Gastrocnemius medialis (tissue), 4 donors: ENCODE data around the gene MYL7. TPM values are rescaled to one million over a fixed set of nuclear protein-coding genes. Genes with fewer than 3 reads are reported as not detected.

Source experiments
- ATAC-seq, 2 donors: fragments of 150-250 bp; one replicate each; pipeline ENCODE4 v1.9.1; 2016
- DNase-seq, 2 donors: peaks; one replicate each; pipeline ENCODE4 v3.0.0-alpha.2; 2019
- H3K27ac ChIP-seq, 4 donors: fragments of 200-600 bp; sonication (generic); 1 replicate in 1 of 4; 2 replicates in 3 of 4; pipeline ENCODE4 v1.5.1; 2016 to 2018; ENCODE audit warnings: mild to moderate bottlenecking in 2 of 4, moderate library complexity in 1 of 4
- H3K27me3 ChIP-seq, 3 donors: fragments of 200-600 bp; sonication (generic) in 2 of 3; 1 replicate in 1 of 3; 2 replicates in 2 of 3; pipeline versions ENCODE4 v1.5.1 to v1.6.0; 2016 to 2019; ENCODE audit warnings: mild to moderate bottlenecking in 1 of 3, moderate library complexity in 1 of 3
- H3K36me3 ChIP-seq, 2 donors: fragments of 200-600 bp; sonication (generic) in 1 of 2; one replicate each; pipeline ENCODE4 v1.5.1; 2017 to 2018
- H3K4me1 ChIP-seq, 2 donors: fragments of 200-600 bp; sonication (generic) in 1 of 2; one replicate each; pipeline ENCODE4 v1.5.1; 2016 to 2017; ENCODE audit warnings: mild to moderate bottlenecking in 2 of 2
- H3K4me3 ChIP-seq, 4 donors: fragments of 200-600 bp; sonication (generic) in 3 of 4; 1 replicate in 1 of 4; 2 replicates in 3 of 4; pipeline ENCODE4 v1.5.1; 2016 to 2019; ENCODE audit warnings: mild to moderate bottlenecking in 2 of 4
- H3K9me3 ChIP-seq, 3 donors: fragments of 200-600 bp; sonication (generic) in 2 of 3; 1 replicate in 1 of 3; 2 replicates in 2 of 3; pipeline ENCODE4 v1.5.1; 2016 to 2019
- POLR2A ChIP-seq, 2 donors: fragments of 450-650 bp; IDR thresholded peaks; one replicate each; pipeline ENCODE4 v1.6.1; 2017; ENCODE audit warnings: antibody characterized with exemption in 2 of 2, mild to moderate bottlenecking in 2 of 2, moderate library complexity in 2 of 2
- in situ Hi-C, 4 donors: fragments of 200-750 bp; cut with MboI; loops; one replicate each; pipeline versions ENCODE4 v1.15.0 to v1.8.0; 2017; ENCODE audit warnings: low sequenced_read_pairs in 4 of 4
- intact Hi-C: fragments of 100-400 bp; cut with DNase I; formaldehyde crosslinking; loops from one replicate; pipeline ENCODE4 v1.15.1; 2023; ENCODE audit warnings: low total_unique reads
- total RNA-seq, 4 donors: library from RNA; depleted of rRNA; stranded (reverse); fragments of >200 nt; gene quantifications; one replicate each; pipeline versions ENCODE4 v1.1.0 to v1.2.3, GENCODE V29; 2016
- TF ChIP-seq, protein P1 (sequence below), 5 experiments: fragments of 450-650 bp in 3 of 5; fragments of 200-600 bp in 2 of 5; sonication (generic) in 2 of 5; IDR thresholded peaks in 4 of 5; conservative IDR thresholded peaks in 1 of 5; 1 replicate in 4 of 5; 2 replicates in 1 of 5; pipeline ENCODE4 v1.5.1; 2016 to 2019; ENCODE audit warnings: antibody characterized with exemption in 5 of 5, mild to moderate bottlenecking in 3 of 5, moderate library complexity in 3 of 5

Gene MYL7
- total RNA-seq, 4 donors from 2014 or later, result 2.6 TPM; not detected in 3

DNA sequence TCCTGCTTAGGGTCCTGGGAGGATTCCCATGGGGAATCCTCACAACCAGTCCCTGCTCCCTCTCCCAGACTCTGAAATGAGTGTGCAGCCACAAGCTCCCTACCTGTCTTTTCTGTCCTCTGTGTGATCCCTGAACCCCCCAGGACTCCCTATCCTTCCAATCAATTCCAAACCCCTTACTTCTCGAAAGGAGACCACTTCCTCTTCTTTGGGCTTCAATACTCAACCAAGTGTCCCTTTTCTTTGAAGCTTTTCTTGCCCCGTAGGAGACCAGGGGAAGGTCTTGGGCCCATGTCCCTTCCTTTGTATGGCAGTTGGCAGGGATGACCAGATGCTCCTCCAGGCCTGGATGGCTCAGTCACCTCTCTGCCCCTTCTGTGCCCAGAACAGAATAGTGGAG, 35.3 kb downstream of the MYL7 start:
- Histone ChIP-seq H3K27ac (peak overlapping the region; percentile 63 to 73 (median 65)), H3K4me1 (peaks cover 0 to 8% of the 10 kb centered on the region in 2 donors), H3K9me3 (no peaks in the 10 kb centered on the region), H3K27me3 (peaks cover 8 to 10% (median 9%) of the 10 kb centered on the region in 3 donors), H3K36me3 (no peaks in the 10 kb centered on the region), H3K4me3 (peak overlapping the region in 1 of 4 donors; percentile 50)
- in situ Hi-C loops (no loop called here), intact Hi-C loops (no loop called here)
- DNase-seq (no peak), ATAC-seq (no peak)
- TF ChIP-seq, protein P1, sequence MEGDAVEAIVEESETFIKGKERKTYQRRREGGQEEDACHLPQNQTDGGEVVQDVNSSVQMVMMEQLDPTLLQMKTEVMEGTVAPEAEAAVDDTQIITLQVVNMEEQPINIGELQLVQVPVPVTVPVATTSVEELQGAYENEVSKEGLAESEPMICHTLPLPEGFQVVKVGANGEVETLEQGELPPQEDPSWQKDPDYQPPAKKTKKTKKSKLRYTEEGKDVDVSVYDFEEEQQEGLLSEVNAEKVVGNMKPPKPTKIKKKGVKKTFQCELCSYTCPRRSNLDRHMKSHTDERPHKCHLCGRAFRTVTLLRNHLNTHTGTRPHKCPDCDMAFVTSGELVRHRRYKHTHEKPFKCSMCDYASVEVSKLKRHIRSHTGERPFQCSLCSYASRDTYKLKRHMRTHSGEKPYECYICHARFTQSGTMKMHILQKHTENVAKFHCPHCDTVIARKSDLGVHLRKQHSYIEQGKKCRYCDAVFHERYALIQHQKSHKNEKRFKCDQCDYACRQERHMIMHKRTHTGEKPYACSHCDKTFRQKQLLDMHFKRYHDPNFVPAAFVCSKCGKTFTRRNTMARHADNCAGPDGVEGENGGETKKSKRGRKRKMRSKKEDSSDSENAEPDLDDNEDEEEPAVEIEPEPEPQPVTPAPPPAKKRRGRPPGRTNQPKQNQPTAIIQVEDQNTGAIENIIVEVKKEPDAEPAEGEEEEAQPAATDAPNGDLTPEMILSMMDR (IDR thresholded peaks at IDR 0.05 in 4 of 5, conservative IDR thresholded peaks at IDR 0.05 in 1 of 5), result no peak
- no peak for TF ChIP-seq POLR2A (IDR thresholded peaks at IDR 0.05)

DNA sequence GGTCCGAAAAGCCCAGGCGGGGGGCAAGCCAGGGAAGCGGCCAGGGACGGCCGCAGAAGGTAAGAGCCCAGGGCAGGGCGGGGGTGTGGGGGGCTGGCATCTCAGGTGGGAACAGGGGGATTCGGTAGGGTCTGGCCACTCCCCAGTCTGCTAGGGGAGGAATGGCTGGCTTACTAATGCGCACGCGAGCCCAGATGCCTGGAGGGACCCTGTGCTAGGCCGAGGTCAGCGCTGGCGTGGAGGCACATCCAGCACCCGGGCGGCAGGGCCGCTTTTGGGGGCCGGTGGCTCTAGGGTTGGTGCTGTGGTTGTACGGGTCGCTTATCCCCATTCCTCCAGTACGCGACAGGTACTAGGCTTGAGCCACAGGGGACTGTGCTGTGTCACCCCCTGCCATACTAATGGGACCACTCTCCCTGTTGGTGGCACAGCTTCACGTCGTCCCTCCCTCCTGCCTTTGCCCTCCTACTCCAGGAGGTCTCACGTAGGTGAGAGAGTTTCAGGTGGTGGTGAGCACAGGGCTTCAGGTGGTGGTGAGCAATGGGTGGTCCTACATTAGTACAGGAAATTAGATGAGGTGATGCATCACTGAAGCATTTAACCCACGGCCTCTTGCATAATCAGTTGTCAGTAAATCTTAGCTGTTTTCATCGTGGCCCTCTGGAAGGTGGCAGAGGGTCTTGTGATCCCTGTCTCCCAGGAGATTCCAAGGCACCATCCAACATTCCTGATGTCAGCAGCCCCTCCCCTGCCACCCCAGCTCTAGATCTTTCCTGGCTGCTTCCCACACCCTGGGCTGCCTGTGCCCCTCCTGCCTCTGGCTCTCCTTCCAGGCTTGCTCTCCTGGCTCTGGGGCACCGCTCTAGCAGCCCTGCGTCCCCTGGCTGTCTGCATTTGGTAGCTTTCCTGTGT, 36.0 kb downstream of the MYL7 start:
- peaks cover 8 to 10% (median 9%) of the 10 kb centered on the region in 3 donors for H3K27me3 ChIP-seq
- H3K9me3 ChIP-seq, result no peaks in the 10 kb centered on the region
- in situ Hi-C loops, result no loop called here
- H3K4me1 ChIP-seq, result peaks cover 0 to 8% of the 10 kb centered on the region in 2 donors
- H3K4me3 ChIP-seq, result peak overlapping the region; percentile 48 to 55 (median 50)
- H3K27ac ChIP-seq, result peak overlapping the region; percentile 63 to 73 (median 65)
- H3K36me3 ChIP-seq, result no peaks in the 10 kb centered on the region
- DNase-seq (no peak), ATAC-seq (peak; percentile 44 to 62)
- TF ChIP-seq, protein P1 (IDR thresholded peaks at IDR 0.05 in 4 of 5, conservative IDR thresholded peaks at IDR 0.05 in 1 of 5), result no peak
- TF ChIP-seq POLR2A (IDR thresholded peaks at IDR 0.05), result no peak
- intact Hi-C loops, result no loop called here

DNA sequence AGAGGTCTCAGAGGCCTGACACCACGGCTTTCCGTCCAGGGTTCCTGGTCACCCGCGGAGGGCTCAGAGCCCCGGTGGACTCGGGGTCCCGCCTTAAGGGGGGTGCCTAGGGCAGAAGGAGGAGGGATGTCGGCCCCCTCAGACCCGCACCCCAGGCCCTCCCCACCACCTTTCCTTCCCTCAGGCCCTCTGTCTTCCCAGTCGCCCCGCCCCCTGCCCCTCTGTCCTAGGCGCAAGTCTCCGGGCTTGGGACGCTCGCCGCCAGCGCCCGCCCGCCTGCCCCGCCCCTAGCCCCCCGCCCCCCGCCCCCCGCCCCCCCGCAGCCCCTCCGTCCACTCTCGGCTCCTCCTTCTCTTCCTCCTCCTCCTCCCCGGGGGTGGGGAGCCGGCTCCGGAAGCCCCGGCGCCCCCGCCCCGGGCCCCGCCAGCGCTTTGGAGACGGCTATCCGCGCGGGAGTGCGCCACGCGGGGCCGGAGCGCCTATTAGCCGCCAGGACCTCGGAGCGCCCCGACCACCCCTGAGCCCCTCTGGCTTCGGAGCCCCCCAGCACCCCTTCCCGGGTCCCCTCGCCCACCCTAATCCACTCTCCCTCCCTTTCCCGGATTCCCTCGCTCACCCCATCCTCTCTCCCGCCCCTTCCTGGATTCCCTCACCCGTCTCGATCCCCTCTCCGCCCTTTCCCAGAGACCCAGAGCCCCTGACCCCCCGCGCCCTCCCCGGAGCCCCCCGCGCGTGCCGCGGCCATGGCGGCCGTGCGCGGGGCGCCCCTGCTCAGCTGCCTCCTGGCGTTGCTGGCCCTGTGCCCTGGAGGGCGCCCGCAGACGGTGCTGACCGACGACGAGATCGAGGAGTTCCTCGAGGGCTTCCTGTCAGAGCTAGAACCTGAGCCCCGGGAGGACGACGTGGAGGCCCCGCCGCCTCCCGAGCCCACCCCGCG, 36.9 kb downstream of the MYL7 start, which contains the start of gene AEBP1:
AEBP1 (plus strand) TSS at position 423 of the 937 bp plus-strand sequence; CDS start at position 744, 321 bp downstream.
- DNase-seq (no peak), ATAC-seq (peak in 1 of 2 donors; percentile 13)
- in situ Hi-C loops, result no loop called here
- Histone ChIP-seq H3K4me3 (peak within 1 kb of the TSS; percentile 48 to 55 (median 50)), H3K9me3 (no peaks in the 10 kb centered on the region), H3K4me1 (peaks cover 0 to 8% of the 10 kb centered on the region in 2 donors), H3K27ac (peak within 1 kb of the TSS; percentile 63 to 73 (median 65)), H3K36me3 (no peaks in the 10 kb centered on the region), H3K27me3 (peaks cover 8 to 10% (median 9%) of the 10 kb centered on the region in 3 donors)
- no peak for TF ChIP-seq POLR2A (IDR thresholded peaks at IDR 0.05)
- TF ChIP-seq, protein P1 (IDR thresholded peaks at IDR 0.05 in 4 of 5, conservative IDR thresholded peaks at IDR 0.05 in 1 of 5), result no peak
- intact Hi-C loops, result no loop called here

DNA sequence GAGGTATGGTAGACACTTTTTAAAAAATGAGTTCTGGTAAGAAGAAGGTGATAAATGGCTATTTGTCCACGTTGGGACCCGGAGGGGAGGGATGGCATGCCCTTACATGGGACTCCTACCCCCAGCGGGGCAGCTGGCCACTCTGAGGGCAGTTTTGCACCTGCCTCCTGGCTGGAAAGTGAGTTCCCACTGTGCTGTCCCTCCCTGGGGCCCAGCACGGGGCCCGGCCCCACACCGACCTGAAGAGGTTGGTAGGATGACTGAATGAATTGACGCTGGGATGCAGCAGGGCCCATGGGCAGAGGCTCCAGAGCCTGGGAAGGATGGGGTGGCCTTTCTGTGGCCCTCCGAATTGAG, 37.6 kb downstream of the MYL7 start:
- Histone ChIP-seq H3K4me3 (peak overlapping the region in 1 of 4 donors; percentile 50), H3K27me3 (peaks cover 8 to 10% (median 9%) of the 10 kb centered on the region in 3 donors), H3K36me3 (no peaks in the 10 kb centered on the region), H3K9me3 (no peaks in the 10 kb centered on the region), H3K4me1 (peaks cover 0 to 8% of the 10 kb centered on the region in 2 donors), H3K27ac (peak overlapping the region in 3 of 4 donors; percentile 0 to 43 (median 20))
- ATAC-seq, result no peak
- TF ChIP-seq POLR2A (IDR thresholded peaks at IDR 0.05), result no peak
- TF ChIP-seq, protein P1 (IDR thresholded peaks at IDR 0.05 in 4 of 5, conservative IDR thresholded peaks at IDR 0.05 in 1 of 5), result no peak
- DNase-seq, result no peak
- intact Hi-C loops (no loop called here), in situ Hi-C loops (no loop called here)
